ENCODE results near the gene TTLL8. TPM values are rescaled to one million over a fixed set of nuclear protein-coding genes. Genes with fewer than 3 reads are reported as not detected.

TTLL8 gene
- polyA plus RNA-seq, 1 donor from 2014 or later = not detected

DNA sequence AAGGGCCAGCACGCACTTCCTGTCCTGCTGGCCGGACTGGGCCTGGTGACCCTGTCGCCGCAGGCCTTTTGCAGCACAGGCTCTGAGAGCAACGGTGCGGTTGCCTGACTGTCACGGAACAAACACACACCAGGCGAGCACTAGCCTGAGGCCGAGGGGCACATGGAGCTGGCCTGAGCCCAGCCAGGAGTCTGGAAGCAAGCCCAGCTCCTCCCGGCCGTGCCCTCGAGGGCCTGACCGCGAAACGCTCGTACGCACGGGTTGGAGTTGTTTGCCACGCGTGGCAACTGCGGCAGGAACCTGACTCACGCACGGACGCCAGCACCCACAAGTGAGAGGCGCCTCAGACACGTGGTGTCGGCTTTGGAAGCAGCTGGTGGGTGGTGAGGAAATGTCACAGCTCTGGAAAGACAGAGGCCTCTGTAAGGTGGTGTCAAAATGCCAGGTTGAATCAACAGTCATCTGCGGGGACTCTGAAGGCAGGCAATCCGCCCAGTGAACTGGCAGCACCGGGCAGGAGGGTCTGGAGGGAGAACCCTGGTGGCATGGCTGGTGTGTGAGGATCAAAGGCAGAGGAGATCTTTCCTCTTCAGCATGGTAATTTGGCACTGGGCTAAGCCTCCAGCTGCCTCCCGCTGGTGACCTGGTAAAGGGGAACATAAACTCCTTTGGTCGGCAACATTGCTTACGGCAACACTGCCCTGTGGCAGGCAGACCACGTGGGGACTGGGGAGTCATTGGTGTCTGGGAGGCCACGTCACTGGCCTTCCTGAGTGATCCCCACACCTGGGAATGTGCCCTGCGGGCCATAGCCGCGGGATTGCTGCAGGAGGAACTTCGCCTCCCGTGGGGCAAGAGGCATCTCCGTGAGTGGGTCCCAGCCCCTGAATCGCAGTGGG, 30.2 kb downstream of the TTLL8 start:
- TF ChIP-seq SMC3 (conservative IDR thresholded peaks at IDR 0.05; ENCODE audit: poor library complexity) (no peak), RAD21 (conservative IDR thresholded peaks at IDR 0.05) (no peak), MXI1 (conservative IDR thresholded peaks at IDR 0.05; ENCODE audit: poor library complexity, severe bottlenecking) (no peak), POLR2AphosphoS5 (IDR thresholded peaks at IDR 0.05) (no peak), CTCF (IDR thresholded peaks at IDR 0.05; ENCODE audit: poor library complexity, severe bottlenecking) (no peak), TAF1 (IDR thresholded peaks at IDR 0.05; ENCODE audit: low read depth) (no peak), EP300 (conservative IDR thresholded peaks at IDR 0.05; ENCODE audit: poor library complexity, severe bottlenecking) (no peak), EZH2 (IDR thresholded peaks at IDR 0.05; ENCODE audit: borderline replicate concordance, insufficient read depth, low read length, poor library complexity, severe bottlenecking) (no peak)
- TF ChIP-seq, protein P1, sequence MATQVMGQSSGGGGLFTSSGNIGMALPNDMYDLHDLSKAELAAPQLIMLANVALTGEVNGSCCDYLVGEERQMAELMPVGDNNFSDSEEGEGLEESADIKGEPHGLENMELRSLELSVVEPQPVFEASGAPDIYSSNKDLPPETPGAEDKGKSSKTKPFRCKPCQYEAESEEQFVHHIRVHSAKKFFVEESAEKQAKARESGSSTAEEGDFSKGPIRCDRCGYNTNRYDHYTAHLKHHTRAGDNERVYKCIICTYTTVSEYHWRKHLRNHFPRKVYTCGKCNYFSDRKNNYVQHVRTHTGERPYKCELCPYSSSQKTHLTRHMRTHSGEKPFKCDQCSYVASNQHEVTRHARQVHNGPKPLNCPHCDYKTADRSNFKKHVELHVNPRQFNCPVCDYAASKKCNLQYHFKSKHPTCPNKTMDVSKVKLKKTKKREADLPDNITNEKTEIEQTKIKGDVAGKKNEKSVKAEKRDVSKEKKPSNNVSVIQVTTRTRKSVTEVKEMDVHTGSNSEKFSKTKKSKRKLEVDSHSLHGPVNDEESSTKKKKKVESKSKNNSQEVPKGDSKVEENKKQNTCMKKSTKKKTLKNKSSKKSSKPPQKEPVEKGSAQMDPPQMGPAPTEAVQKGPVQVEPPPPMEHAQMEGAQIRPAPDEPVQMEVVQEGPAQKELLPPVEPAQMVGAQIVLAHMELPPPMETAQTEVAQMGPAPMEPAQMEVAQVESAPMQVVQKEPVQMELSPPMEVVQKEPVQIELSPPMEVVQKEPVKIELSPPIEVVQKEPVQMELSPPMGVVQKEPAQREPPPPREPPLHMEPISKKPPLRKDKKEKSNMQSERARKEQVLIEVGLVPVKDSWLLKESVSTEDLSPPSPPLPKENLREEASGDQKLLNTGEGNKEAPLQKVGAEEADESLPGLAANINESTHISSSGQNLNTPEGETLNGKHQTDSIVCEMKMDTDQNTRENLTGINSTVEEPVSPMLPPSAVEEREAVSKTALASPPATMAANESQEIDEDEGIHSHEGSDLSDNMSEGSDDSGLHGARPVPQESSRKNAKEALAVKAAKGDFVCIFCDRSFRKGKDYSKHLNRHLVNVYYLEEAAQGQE (IDR thresholded peaks at IDR 0.05; ENCODE audit: borderline replicate concordance) = no peak
- no peak overlapping the region for H3K4me2 ChIP-seq (ENCODE audit: low read length)
- H3K9me3 ChIP-seq (ENCODE audit: low read length) = no peaks in the 10 kb centered on the region
- H4K20me1 ChIP-seq (ENCODE audit: insufficient read depth) = no peaks in the 10 kb centered on the region
- H3K27ac ChIP-seq (ENCODE audit: low read length) = no peak overlapping the region
- H3K36me3 ChIP-seq (ENCODE audit: insufficient read depth, low read length) = no peaks in the 10 kb centered on the region
- no peaks in the 10 kb centered on the region for H3K9me2 ChIP-seq (ENCODE audit: insufficient read depth, low read length)
- no peak overlapping the region for H3K9ac ChIP-seq (ENCODE audit: low read length)
- H3K4me3 ChIP-seq (ENCODE audit: low read length) = no peak overlapping the region
- H3F3A ChIP-seq (ENCODE audit: insufficient read depth, low read length, poor library complexity, severe bottlenecking) = no peaks in the 10 kb centered on the region
- no peak overlapping the region for H2AFZ ChIP-seq (ENCODE audit: low read depth, low read length)
- H3K27me3 ChIP-seq (ENCODE audit: insufficient read depth, low read depth, low read length) = peaks cover 7% of the 10 kb centered on the region
- no peaks in the 10 kb centered on the region for H3K79me2 ChIP-seq (replicated peaks; ENCODE audit: insufficient read depth, low read length)

DNA sequence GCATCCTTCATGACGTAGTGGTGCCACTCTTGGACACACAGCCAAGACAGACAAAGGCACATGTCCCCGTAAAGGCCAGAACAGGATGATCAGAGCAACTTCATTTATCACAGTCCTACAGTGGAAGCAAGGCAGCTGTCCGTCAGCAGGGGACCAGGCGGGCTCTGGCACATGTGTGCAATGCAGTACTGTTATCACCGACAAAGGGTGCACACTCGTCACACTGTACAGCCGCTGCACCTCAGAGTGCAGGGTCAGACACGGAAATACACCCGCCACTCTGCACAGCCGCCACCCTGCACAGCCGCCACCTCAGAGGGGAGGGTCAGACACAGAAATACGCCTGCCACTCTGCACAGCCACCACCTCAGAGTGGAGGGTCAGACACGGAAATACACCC, 32.1 kb downstream of the TTLL8 start:
- no peak for TF ChIP-seq SMC3 (conservative IDR thresholded peaks at IDR 0.05; ENCODE audit: poor library complexity)
- no peak for TF ChIP-seq RAD21 (conservative IDR thresholded peaks at IDR 0.05)
- no peak for TF ChIP-seq TAF1 (IDR thresholded peaks at IDR 0.05; ENCODE audit: low read depth)
- TF ChIP-seq POLR2AphosphoS5 (IDR thresholded peaks at IDR 0.05) = no peak
- TF ChIP-seq EP300 (conservative IDR thresholded peaks at IDR 0.05; ENCODE audit: poor library complexity, severe bottlenecking) = no peak
- TF ChIP-seq, protein P1 (IDR thresholded peaks at IDR 0.05; ENCODE audit: borderline replicate concordance) = no peak
- TF ChIP-seq CTCF (IDR thresholded peaks at IDR 0.05; ENCODE audit: poor library complexity, severe bottlenecking) = no peak
- no peak for TF ChIP-seq MXI1 (conservative IDR thresholded peaks at IDR 0.05; ENCODE audit: poor library complexity, severe bottlenecking)
- TF ChIP-seq EZH2 (IDR thresholded peaks at IDR 0.05; ENCODE audit: borderline replicate concordance, insufficient read depth, low read length, poor library complexity, severe bottlenecking) = no peak
- Histone ChIP-seq H3K9me2 (ENCODE audit: insufficient read depth, low read length) (no peaks in the 10 kb centered on the region), H3K4me2 (ENCODE audit: low read length) (no peak overlapping the region), H3K9me3 (ENCODE audit: low read length) (no peaks in the 10 kb centered on the region), H3K9ac (ENCODE audit: low read length) (no peak overlapping the region), H3K27ac (ENCODE audit: low read length) (no peak overlapping the region), H3K27me3 (ENCODE audit: insufficient read depth, low read depth, low read length) (peaks cover 7% of the 10 kb centered on the region), H3K36me3 (ENCODE audit: insufficient read depth, low read length) (no peaks in the 10 kb centered on the region), H3K79me2 (replicated peaks; ENCODE audit: insufficient read depth, low read length) (no peaks in the 10 kb centered on the region), H3K4me3 (ENCODE audit: low read length) (no peak overlapping the region), H3F3A (ENCODE audit: insufficient read depth, low read length, poor library complexity, severe bottlenecking) (no peaks in the 10 kb centered on the region), H2AFZ (ENCODE audit: low read depth, low read length) (no peak overlapping the region), H4K20me1 (ENCODE audit: insufficient read depth) (no peaks in the 10 kb centered on the region)
